ENCODE measurements around the gene SESN3.
"Not testable (repeated sequence)": the region's sequence is repeated elsewhere in the genome, so short reads cannot be mapped to it uniquely, and the experiment has no call there.

SESN3 gene

DNA sequence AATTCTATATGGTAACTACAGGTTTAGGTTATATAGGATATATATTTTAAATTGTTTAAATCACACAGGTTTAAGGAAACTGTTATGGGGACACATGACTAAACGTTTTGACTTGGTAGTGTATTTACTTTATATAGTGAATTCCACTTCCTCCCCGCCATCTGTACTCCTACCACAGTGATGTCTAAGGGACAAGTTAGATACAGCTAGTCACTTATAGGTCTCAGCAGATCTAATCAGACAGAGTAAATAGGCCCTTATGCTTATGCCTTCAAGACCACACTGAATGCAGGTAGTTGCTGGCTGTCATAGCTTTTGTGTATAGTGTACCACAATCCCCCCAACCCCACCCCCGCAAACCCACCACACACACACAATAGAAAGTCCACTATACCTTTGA is 8.2 kb downstream of the SESN3 start:
- in situ Hi-C loops (cut with MboI; ENCODE audit: low sequenced_read_pairs): no loop called here

DNA sequence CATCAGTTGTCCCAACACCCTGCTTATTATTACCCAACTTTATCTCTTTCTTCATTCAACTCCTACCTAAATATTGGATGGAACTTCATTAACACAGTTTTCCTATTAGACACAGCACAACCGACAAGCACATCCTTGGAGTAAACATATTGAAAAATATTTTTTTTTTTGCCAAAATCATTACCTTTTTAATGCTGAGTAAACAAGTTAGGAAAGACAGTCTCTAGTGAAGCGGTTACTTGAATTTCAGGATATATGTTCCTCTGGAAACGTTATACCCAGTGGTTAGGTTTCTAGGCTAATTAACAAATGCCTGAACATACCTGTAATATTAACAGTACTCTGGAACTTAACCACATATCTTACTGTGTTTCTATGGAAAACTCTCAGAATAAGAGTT is 11.4 kb downstream of the SESN3 start:
- in situ Hi-C loops (cut with MboI; ENCODE audit: low sequenced_read_pairs): no loop called here

GRCh38 chr11:95218149-95218548 is 12.9 kb downstream of the SESN3 start:
- in situ Hi-C loops (cut with MboI; ENCODE audit: low sequenced_read_pairs): no loop called here

- in situ Hi-C loops (cut with MboI; ENCODE audit: low sequenced_read_pairs): no loop called here
Observed at GRCh38 chr11:95212609-95213008, 18.4 kb downstream of the SESN3 start.

- in situ Hi-C loops (cut with MboI; ENCODE audit: low sequenced_read_pairs): not testable (repeated sequence)
Observed at GRCh38 chr11:95209535-95209934, 21.5 kb downstream of the SESN3 start.

DNA sequence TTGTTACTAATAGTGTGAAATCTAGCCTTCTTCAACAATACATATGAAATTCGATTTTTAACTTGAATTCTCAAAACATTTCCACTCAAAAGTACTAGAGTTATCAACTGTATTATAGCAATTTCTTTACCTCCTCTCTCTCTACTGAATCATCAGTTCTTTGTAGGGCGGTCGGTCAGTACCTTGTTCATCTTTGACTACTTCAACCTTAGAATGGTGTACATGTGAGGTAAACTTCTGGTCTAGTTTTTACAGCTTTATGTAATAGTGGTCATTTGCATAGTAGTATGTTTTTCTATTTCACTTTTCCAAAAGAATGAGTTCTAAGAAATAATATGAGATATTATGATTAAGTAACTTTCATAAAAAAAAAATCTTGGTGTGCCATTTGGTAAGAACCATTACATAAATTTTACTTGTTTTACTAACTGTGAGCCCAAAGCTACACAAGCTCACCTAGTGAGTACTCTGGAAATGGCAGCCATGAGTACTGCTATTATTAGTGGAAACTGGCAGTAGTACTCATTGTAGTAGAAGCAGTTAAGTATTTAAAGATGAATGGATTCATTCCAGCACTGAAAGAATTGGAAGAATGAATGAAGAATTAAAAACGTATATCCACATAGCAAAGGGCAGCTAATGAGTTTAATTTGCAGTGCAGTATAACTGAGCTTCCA is 30.1 kb downstream of the SESN3 start:
- in situ Hi-C loops (cut with MboI; ENCODE audit: low sequenced_read_pairs): no loop called here

- in situ Hi-C loops (cut with MboI; ENCODE audit: low sequenced_read_pairs): no loop called here
Observed at GRCh38 chr11:95195831-95196230, 35.2 kb downstream of the SESN3 start.

GRCh38 chr11:95193541-95193940 is 37.5 kb downstream of the SESN3 start:
- in situ Hi-C loops (cut with MboI; ENCODE audit: low sequenced_read_pairs): no loop called here

GRCh38 chr11:95192717-95193116 is 38.3 kb downstream of the SESN3 start:
- in situ Hi-C loops (cut with MboI; ENCODE audit: low sequenced_read_pairs): no loop called here

GRCh38 chr11:95187723-95188122 is 43.3 kb downstream of the SESN3 start:
- in situ Hi-C loops (cut with MboI; ENCODE audit: low sequenced_read_pairs): no loop called here

DNA sequence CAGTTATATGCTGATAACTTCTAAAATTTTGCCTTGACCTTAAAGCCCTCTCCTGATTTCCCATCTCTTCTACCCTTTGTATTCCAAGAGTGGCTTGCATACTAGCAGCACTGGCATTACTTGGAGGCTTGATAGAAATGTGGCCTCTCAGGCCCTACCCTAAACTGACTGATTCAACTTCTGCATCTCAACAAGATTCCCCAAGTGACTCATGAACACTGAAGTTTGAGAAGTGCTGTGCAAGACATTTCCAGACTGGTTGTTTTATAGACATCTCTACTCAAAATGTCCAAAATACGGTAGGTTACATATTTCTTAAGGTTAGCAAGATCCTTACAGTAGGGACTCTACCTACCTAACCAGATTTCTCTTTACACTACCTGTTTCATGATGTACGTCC is 48.6 kb downstream of the SESN3 start:
- in situ Hi-C loops (cut with MboI; ENCODE audit: low sequenced_read_pairs): no loop called here

DNA sequence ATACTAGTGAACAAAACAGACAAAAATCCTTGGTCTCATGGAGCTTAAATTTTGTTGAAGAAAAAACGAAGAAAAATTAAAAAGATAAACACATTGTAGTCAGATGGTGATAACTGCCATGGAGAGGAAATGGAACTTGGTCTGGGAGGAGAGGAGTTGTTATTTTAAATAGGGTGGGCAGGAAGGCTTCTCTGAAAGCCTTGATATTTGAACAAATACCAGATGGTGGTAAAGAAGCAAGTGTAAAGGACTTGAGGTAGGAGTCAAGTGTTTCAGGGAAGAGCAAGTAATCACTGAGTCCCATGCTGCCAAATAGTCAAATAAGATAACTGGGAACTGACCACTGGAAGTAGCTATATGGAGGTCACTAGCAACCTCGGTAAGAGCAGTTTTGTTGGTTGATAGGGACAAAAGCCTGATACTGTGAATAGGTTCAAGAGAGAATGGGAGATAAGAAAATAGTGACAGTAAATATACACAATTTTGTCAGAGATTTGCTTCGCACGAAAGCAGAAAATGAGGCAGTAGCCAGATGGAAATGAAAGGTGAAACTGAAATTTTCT is 55.1 kb downstream of the SESN3 start:
- in situ Hi-C loops (cut with MboI; ENCODE audit: low sequenced_read_pairs): no loop called here

DNA sequence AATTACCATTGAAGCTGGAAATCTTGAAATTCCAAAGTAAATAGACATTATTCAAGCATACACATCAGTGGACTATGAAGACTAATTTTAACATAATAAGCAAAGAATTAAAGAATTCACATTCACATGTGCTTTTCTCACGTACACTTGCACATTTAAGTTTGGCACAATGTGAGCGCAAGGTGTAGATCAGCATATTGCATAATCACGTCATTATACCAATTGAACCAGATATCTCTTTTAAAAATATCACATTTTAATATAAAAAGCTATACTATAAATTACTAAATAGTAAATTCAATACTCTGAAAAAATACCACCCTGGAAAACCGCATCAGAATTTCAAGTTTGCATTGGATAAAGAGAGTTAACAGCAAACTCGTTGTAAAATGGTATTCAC is 60.7 kb downstream of the SESN3 start:
- in situ Hi-C loops (cut with MboI; ENCODE audit: low sequenced_read_pairs): no loop called here

DNA sequence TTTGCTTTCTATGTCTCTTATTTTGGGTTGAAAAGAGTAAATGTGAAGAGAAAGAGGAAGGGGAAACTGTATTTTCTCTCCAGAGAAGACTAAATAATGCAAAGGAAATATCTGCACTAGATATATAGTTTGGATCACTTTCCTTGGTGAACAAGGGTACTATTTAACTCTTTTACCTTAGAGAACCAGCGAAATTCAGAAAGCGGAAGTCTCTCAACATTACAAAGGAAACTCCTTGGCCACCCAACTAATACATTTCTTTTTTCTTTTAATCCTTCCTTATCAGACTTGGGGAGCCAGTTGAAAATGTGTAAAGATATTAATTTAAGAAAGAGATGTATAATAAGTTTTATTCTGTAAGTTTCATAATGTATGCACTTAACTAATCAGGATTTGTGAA is 64.2 kb downstream of the SESN3 start:
- in situ Hi-C loops (cut with MboI; ENCODE audit: low sequenced_read_pairs): no loop called here

DNA sequence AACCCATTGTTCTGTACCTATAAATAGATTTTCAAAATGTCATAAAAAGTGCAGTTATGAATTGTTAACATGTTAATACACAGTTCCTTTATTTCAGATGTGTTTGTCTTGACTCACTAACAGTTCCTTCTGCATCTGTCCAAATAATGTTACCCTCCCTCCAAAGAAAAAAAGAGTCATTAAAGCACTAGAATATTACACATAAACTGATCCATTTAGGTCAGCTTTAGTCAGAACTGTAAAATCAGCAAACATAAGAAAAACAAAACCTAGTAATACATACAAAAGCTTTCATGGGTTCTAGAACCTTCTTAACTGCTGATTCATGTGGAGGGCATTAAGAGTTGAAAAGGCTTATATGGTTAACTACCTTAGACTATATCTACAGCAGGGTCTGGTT is 65.4 kb downstream of the SESN3 start:
- in situ Hi-C loops (cut with MboI; ENCODE audit: low sequenced_read_pairs): no loop called here

- in situ Hi-C loops (cut with MboI; ENCODE audit: low sequenced_read_pairs): no loop called here
Observed at GRCh38 chr11:95163106-95163505, 67.9 kb downstream of the SESN3 start.

- in situ Hi-C loops (cut with MboI; ENCODE audit: low sequenced_read_pairs): no loop called here
Observed at GRCh38 chr11:95161248-95161647, 69.8 kb downstream of the SESN3 start.

- in situ Hi-C loops (cut with MboI; ENCODE audit: low sequenced_read_pairs): loop anchor here (10.0 kb wide), 2 partner anchors 547 to 607 kb away; no protein-coding TSS in a partner anchor
Observed at GRCh38 chr11:95157824-95158223, 73.2 kb downstream of the SESN3 start.

- in situ Hi-C loops (cut with MboI; ENCODE audit: low sequenced_read_pairs): loop anchor here (10.0 kb wide), 2 partner anchors 548 to 608 kb away; no protein-coding TSS in a partner anchor
Observed at GRCh38 chr11:95156916-95157541, 74.0 kb downstream of the SESN3 start.

DNA sequence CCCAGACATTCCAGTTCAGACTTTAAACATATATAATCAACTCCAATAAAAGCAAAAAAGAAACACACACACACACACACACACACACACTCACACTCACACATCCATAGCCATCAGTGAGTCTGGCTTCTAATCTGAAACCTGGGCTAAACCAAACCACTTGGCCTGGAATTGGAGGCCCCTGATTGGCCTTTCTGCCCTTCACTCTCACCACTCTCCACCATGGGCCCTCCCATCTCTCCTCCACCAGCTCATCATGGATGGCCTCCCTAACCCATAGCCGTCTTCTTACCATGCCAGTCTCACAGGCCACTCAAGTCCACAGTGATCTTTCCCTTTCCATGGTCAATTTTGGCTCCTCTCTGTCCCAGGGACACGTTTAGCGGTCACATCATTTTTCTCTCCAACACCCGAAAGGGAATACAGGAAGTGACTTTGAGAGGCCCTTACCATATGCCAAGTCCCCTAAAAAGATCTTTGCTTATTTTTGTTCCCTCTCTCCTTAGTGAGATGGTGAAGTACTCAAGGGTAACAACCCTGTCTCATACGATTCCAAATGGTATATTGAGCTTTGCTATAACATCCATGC is 74.8 kb downstream of the SESN3 start:
- in situ Hi-C loops (cut with MboI; ENCODE audit: low sequenced_read_pairs): loop anchor here (10.0 kb wide), 2 partner anchors 549 to 609 kb away; no protein-coding TSS in a partner anchor

DNA sequence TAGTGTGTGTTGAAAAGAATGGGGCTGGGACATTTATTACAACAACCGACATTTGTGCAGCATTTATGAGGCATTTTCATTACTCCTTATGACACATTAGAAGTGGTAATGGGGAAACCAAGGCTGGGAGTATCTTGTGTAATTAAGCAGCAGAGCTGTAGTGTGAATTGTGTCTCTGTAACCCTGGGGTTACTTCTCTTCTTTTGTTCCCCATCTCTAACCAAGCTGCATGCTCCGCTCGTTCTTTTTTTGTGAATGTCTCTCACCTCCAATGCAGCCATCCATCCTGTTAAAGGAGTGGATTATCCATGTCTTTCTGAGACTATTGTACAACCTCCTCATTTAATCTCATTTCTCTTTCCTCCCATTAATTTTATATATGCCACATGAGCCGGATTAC is 75.6 kb downstream of the SESN3 start:
- in situ Hi-C loops (cut with MboI; ENCODE audit: low sequenced_read_pairs): loop anchor here (10.0 kb wide), 2 partner anchors 549 to 609 kb away; no protein-coding TSS in a partner anchor

- in situ Hi-C loops (cut with MboI; ENCODE audit: low sequenced_read_pairs): loop anchor here (10.0 kb wide), 2 partner anchors 550 to 610 kb away; no protein-coding TSS in a partner anchor
Observed at GRCh38 chr11:95154514-95154913, 76.5 kb downstream of the SESN3 start.

Measured in HL-60/S4 (cell line).